Liver (tissue), 3 donors: ENCODE data around the gene ACKR4.

ENCODE experiments used
- EGR1 ChIP-seq, 2 donors: IDR thresholded peaks; 2 replicates each; pipeline ENCODE4 v1.6.1; 2016 to 2018; ENCODE audit warnings: antibody characterized with exemption in 2 of 2, low read depth in 2 of 2
- GABPA ChIP-seq, 2 donors: IDR thresholded peaks in 1 of 2; conservative IDR thresholded peaks in 1 of 2; 2 replicates each; pipeline ENCODE4 v1.6.1; 2016; ENCODE audit warnings: antibody characterized with exemption in 2 of 2, mild to moderate bottlenecking in 1 of 2, moderate library complexity in 1 of 2
- HNF4A ChIP-seq, 2 donors: conservative IDR thresholded peaks; 2 replicates each; pipeline ENCODE4 v1.6.1; 2016; ENCODE audit warnings: antibody characterized with exemption in 2 of 2, mild to moderate bottlenecking in 2 of 2
- HNF4G ChIP-seq: IDR thresholded peaks from 2 replicates; pipeline ENCODE4 v1.6.1; 2016; ENCODE audit warnings: antibody characterized with exemption
- JUND ChIP-seq, 2 donors: IDR thresholded peaks; 2 replicates each; pipeline ENCODE4 v1.6.1; 2016; ENCODE audit warnings: antibody characterized with exemption in 2 of 2
- TAF1 ChIP-seq: conservative IDR thresholded peaks from 2 replicates; pipeline ENCODE4 v1.6.1; 2016; ENCODE audit warnings: antibody characterized with exemption, mild to moderate bottlenecking
- TF ChIP-seq, protein P1 (sequence below): fragments of 150-350 bp; IDR thresholded peaks from 2 replicates; pipeline ENCODE4 v1.5.1; 2017; ENCODE audit warnings: improper control_type of control experiment, low read depth, low read length; ENCODE audit not compliant: missing input control
- TF ChIP-seq, protein P2 (sequence below): IDR thresholded peaks from 2 replicates; pipeline ENCODE4 v1.6.1; 2016; ENCODE audit warnings: antibody characterized with exemption
- TF ChIP-seq, protein P3 (sequence below): IDR thresholded peaks from 2 replicates; pipeline ENCODE4 v1.6.1; 2016; ENCODE audit warnings: antibody characterized with exemption, mild to moderate bottlenecking
- TF ChIP-seq, protein P4 (sequence below): IDR thresholded peaks from 2 replicates; pipeline ENCODE4 v1.6.1; 2016; ENCODE audit warnings: antibody characterized with exemption
- donor health status: healthy.
- donor health status: healthy.

DNA sequence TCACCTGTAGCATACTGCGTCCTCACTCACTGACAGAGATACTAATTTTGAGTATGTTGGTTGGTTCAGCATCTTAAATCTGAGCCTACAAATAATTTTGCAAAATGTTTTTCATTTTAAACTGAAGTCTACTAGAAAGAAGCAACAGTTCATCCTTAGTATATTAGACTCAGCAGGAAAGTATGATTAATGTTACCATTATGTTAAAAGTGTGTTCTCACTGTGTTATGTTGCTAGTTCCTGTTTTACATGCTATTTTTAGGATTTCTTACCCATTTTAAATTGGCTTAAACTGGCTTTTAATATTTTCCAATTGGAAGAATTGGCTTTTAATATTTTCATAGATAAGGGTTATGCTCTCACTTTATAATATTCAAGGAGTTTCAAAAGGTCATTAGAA lies 25.7 kb downstream of the ACKR4 start:
- TF ChIP-seq, protein P1, sequence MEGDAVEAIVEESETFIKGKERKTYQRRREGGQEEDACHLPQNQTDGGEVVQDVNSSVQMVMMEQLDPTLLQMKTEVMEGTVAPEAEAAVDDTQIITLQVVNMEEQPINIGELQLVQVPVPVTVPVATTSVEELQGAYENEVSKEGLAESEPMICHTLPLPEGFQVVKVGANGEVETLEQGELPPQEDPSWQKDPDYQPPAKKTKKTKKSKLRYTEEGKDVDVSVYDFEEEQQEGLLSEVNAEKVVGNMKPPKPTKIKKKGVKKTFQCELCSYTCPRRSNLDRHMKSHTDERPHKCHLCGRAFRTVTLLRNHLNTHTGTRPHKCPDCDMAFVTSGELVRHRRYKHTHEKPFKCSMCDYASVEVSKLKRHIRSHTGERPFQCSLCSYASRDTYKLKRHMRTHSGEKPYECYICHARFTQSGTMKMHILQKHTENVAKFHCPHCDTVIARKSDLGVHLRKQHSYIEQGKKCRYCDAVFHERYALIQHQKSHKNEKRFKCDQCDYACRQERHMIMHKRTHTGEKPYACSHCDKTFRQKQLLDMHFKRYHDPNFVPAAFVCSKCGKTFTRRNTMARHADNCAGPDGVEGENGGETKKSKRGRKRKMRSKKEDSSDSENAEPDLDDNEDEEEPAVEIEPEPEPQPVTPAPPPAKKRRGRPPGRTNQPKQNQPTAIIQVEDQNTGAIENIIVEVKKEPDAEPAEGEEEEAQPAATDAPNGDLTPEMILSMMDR = no peak
- TF ChIP-seq, protein P2, sequence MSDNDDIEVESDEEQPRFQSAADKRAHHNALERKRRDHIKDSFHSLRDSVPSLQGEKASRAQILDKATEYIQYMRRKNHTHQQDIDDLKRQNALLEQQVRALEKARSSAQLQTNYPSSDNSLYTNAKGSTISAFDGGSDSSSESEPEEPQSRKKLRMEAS = no peak
- TF ChIP-seq, protein P3, sequence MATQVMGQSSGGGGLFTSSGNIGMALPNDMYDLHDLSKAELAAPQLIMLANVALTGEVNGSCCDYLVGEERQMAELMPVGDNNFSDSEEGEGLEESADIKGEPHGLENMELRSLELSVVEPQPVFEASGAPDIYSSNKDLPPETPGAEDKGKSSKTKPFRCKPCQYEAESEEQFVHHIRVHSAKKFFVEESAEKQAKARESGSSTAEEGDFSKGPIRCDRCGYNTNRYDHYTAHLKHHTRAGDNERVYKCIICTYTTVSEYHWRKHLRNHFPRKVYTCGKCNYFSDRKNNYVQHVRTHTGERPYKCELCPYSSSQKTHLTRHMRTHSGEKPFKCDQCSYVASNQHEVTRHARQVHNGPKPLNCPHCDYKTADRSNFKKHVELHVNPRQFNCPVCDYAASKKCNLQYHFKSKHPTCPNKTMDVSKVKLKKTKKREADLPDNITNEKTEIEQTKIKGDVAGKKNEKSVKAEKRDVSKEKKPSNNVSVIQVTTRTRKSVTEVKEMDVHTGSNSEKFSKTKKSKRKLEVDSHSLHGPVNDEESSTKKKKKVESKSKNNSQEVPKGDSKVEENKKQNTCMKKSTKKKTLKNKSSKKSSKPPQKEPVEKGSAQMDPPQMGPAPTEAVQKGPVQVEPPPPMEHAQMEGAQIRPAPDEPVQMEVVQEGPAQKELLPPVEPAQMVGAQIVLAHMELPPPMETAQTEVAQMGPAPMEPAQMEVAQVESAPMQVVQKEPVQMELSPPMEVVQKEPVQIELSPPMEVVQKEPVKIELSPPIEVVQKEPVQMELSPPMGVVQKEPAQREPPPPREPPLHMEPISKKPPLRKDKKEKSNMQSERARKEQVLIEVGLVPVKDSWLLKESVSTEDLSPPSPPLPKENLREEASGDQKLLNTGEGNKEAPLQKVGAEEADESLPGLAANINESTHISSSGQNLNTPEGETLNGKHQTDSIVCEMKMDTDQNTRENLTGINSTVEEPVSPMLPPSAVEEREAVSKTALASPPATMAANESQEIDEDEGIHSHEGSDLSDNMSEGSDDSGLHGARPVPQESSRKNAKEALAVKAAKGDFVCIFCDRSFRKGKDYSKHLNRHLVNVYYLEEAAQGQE = no peak
- TF ChIP-seq EGR1 (IDR thresholded peaks at IDR 0.05; ENCODE audit: low read depth in 2 of 2) = no peak
- TF ChIP-seq, protein P4, sequence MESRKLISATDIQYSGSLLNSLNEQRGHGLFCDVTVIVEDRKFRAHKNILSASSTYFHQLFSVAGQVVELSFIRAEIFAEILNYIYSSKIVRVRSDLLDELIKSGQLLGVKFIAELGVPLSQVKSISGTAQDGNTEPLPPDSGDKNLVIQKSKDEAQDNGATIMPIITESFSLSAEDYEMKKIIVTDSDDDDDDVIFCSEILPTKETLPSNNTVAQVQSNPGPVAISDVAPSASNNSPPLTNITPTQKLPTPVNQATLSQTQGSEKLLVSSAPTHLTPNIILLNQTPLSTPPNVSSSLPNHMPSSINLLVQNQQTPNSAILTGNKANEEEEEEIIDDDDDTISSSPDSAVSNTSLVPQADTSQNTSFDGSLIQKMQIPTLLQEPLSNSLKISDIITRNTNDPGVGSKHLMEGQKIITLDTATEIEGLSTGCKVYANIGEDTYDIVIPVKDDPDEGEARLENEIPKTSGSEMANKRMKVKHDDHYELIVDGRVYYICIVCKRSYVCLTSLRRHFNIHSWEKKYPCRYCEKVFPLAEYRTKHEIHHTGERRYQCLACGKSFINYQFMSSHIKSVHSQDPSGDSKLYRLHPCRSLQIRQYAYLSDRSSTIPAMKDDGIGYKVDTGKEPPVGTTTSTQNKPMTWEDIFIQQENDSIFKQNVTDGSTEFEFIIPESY = no peak
- no peak for TF ChIP-seq GABPA (IDR thresholded peaks at IDR 0.05 in 1 of 2, conservative IDR thresholded peaks at IDR 0.05 in 1 of 2)
- TF ChIP-seq TAF1 = no peak
- no peak for TF ChIP-seq HNF4A (conservative IDR thresholded peaks at IDR 0.05)
- no peak for TF ChIP-seq HNF4G
- no peak for TF ChIP-seq JUND (IDR thresholded peaks at IDR 0.05)
